ENCODE measurements around the gene PPP1R27. TPM values are rescaled to one million over a fixed set of nuclear protein-coding genes. Genes with fewer than 3 reads are reported as not detected.

Gene PPP1R27
- total and polyA plus RNA-seq, 9 of the 15 experiments (the other 6 are each of a cell fraction or from before 2014, with no cell fraction given) = 0.29 to 6.9 (median 1.5) TPM; not detected in 2

DNA sequence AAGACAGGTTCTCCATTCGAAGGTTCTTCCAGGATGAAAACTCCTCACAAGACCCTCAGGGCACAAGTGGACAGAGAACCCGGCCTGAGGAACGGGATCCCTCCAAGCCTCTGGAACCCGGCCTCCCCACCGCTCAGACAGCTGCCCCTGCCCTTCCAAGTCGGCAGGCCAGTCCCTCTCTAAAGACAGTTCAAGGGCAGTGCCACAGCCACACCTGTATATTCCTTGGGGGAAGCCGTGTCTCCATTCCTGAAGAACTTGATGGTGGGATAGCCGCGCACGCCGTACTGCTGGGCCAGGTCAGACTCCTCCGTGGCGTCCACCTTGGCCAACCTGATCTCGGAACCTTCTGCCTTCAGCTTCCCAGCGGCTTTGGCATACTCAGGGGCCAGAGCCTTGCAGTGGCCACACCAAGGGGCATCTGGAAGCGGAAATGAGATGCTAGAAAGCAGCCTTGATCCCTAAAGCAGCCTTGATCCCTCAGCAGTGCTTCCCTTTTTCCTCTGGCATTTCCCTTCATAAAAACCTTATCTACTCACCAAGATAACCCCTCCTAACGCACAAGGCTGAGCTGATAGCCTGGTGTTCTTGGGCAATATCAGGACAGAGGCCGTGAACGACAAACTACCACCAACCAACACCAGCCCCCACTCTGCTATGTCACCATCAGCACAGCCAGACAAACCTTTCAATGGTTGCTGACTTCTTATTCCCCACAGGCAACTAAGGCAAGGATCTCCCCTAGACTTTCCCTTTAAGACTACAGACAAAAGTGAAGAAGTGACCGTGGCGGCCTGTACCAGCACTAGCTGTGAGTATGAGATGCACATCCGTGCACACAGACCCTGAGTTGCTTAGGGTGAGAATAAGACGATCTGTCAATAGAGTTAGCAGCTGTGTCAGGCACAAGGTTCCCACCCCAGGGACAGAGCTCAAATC is 24.4 kb upstream of the PPP1R27 start (continued):
- no peak for TF ChIP-seq NBN (IDR thresholded peaks at IDR 0.05; ENCODE audit: low read depth)
- peak; percentile 60; the same call in 1 of the 2 replicates for TF ChIP-seq ARID1B (IDR thresholded peaks at IDR 0.05)
- TF ChIP-seq ADNP (tag; IDR thresholded peaks at IDR 0.05) = no peak
- no peak for TF ChIP-seq ETV6 (IDR thresholded peaks at IDR 0.05; ENCODE audit: borderline replicate concordance in 1 of 2, low read depth in 2 of 2, low read length in 1 of 2)
- 0 out of 2 replicates have a peak, but pooled peaks have one; percentile 15 for TF ChIP-seq ETV6 (CRISPR knock-in tag; IDR thresholded peaks at IDR 0.05; ENCODE audit: borderline replicate concordance)
- TF ChIP-seq ZNF224 (CRISPR knock-in tag; IDR thresholded peaks at IDR 0.05) = 0 out of 2 replicates have a peak, but pooled peaks have one; percentile 48
- no peak for TF ChIP-seq ZFPM2 (CRISPR knock-in tag; IDR thresholded peaks at IDR 0.05)
- TF ChIP-seq SNIP1 (IDR thresholded peaks at IDR 0.05; ENCODE audit: low read depth) = no peak
- TF ChIP-seq, protein P1, sequence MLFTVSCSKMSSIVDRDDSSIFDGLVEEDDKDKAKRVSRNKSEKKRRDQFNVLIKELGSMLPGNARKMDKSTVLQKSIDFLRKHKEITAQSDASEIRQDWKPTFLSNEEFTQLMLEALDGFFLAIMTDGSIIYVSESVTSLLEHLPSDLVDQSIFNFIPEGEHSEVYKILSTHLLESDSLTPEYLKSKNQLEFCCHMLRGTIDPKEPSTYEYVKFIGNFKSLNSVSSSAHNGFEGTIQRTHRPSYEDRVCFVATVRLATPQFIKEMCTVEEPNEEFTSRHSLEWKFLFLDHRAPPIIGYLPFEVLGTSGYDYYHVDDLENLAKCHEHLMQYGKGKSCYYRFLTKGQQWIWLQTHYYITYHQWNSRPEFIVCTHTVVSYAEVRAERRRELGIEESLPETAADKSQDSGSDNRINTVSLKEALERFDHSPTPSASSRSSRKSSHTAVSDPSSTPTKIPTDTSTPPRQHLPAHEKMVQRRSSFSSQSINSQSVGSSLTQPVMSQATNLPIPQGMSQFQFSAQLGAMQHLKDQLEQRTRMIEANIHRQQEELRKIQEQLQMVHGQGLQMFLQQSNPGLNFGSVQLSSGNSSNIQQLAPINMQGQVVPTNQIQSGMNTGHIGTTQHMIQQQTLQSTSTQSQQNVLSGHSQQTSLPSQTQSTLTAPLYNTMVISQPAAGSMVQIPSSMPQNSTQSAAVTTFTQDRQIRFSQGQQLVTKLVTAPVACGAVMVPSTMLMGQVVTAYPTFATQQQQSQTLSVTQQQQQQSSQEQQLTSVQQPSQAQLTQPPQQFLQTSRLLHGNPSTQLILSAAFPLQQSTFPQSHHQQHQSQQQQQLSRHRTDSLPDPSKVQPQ (CRISPR knock-in tag; IDR thresholded peaks at IDR 0.05; ENCODE audit: borderline replicate concordance) = no peak
- no peak for TF ChIP-seq ETS2 (tag; IDR thresholded peaks at IDR 0.05; ENCODE audit: borderline replicate concordance, poor library complexity, severe bottlenecking)
- no peak for TF ChIP-seq U2AF1 (optimal IDR thresholded peaks at IDR 0.05; ENCODE audit: low read depth, low read length)
- TF ChIP-seq SMARCA4 (IDR thresholded peaks at IDR 0.05) = no peak
- TF ChIP-seq, protein P2, sequence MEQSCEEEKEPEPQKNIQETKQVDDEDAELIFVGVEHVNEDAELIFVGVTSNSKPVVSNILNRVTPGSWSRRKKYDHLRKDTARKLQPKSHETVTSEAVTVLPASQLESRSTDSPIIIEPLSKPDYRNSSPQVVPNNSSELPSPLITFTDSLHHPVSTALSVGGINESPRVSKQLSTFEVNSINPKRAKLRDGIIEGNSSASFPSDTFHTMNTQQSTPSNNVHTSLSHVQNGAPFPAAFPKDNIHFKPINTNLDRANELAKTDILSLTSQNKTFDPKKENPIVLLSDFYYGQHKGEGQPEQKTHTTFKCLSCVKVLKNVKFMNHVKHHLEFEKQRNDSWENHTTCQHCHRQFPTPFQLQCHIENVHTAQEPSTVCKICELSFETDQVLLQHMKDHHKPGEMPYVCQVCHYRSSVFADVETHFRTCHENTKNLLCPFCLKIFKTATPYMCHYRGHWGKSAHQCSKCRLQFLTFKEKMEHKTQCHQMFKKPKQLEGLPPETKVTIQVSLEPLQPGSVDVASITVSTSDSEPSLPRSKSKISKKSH (CRISPR knock-in tag; IDR thresholded peaks at IDR 0.05) = no peak
- TF ChIP-seq, protein P3, sequence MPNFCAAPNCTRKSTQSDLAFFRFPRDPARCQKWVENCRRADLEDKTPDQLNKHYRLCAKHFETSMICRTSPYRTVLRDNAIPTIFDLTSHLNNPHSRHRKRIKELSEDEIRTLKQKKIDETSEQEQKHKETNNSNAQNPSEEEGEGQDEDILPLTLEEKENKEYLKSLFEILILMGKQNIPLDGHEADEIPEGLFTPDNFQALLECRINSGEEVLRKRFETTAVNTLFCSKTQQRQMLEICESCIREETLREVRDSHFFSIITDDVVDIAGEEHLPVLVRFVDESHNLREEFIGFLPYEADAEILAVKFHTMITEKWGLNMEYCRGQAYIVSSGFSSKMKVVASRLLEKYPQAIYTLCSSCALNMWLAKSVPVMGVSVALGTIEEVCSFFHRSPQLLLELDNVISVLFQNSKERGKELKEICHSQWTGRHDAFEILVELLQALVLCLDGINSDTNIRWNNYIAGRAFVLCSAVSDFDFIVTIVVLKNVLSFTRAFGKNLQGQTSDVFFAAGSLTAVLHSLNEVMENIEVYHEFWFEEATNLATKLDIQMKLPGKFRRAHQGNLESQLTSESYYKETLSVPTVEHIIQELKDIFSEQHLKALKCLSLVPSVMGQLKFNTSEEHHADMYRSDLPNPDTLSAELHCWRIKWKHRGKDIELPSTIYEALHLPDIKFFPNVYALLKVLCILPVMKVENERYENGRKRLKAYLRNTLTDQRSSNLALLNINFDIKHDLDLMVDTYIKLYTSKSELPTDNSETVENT (CRISPR knock-in tag; IDR thresholded peaks at IDR 0.05) = no peak
- no peak for TF ChIP-seq KDM4B (IDR thresholded peaks at IDR 0.05; ENCODE audit: borderline replicate concordance in 2 of 2, low read depth in 1 of 2)
- TF ChIP-seq KDM1A (IDR thresholded peaks at IDR 0.05) = no peak
- peak; percentile 46 for TF ChIP-seq CBFA2T3 (IDR thresholded peaks at IDR 0.05)
- TF ChIP-seq ETV5 (CRISPR knock-in tag; IDR thresholded peaks at IDR 0.05; ENCODE audit: low read depth) = 0 out of 2 replicates have a peak, but pooled peaks have one; percentile 17
- TF ChIP-seq ZNF551 (CRISPR knock-in tag; IDR thresholded peaks at IDR 0.05) = no peak
- no peak for TF ChIP-seq HNRNPL (IDR thresholded peaks at IDR 0.05; ENCODE audit: low read depth, low read length)
- no peak for TF ChIP-seq MED1 (CRISPR knock-in tag; IDR thresholded peaks at IDR 0.05; ENCODE audit: borderline replicate concordance)
